ENCODE results near the gene TEX13B.

The TEX13B gene

GRCh38 chrX:107935664-107936433 lies 46.3 kb downstream of the TEX13B start:
- no peak for FAIRE-seq

- FAIRE-seq: no peak
Measured at GRCh38 chrX:107935200-107935599, 47.0 kb downstream of the TEX13B start.

- no peak for FAIRE-seq
Measured at GRCh38 chrX:107934262-107934661, 47.9 kb downstream of the TEX13B start.

Data from endometrium (tissue), 2 donors.